ENCODE data around the gene GINM1.

DNA sequence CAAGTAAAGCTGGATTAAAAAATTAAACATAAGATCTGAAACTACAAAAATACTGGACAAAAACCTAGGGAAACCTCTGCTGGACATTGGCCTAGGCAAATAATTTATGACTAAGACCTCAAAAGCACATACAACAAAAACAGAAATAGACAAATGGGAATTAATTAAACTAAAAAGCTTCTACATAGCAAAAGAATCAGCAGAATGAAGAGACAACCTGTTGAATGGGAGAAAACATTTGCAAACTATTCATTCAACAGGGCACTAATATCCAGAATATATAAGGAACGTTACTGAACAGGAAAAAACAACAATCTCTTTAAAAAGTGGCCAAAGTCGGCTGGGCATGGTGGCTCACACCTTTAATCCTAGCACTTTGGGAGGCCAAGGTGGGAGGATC is 6.8 kb upstream of the GINM1 start:
- TF ChIP-seq, protein P1, sequence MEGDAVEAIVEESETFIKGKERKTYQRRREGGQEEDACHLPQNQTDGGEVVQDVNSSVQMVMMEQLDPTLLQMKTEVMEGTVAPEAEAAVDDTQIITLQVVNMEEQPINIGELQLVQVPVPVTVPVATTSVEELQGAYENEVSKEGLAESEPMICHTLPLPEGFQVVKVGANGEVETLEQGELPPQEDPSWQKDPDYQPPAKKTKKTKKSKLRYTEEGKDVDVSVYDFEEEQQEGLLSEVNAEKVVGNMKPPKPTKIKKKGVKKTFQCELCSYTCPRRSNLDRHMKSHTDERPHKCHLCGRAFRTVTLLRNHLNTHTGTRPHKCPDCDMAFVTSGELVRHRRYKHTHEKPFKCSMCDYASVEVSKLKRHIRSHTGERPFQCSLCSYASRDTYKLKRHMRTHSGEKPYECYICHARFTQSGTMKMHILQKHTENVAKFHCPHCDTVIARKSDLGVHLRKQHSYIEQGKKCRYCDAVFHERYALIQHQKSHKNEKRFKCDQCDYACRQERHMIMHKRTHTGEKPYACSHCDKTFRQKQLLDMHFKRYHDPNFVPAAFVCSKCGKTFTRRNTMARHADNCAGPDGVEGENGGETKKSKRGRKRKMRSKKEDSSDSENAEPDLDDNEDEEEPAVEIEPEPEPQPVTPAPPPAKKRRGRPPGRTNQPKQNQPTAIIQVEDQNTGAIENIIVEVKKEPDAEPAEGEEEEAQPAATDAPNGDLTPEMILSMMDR (tag by site-specific recombination; IDR thresholded peaks at IDR 0.05), result no peak
- TF ChIP-seq SP2 (tag by site-specific recombination; IDR thresholded peaks at IDR 0.05) (no peak), ZNF776 (tag by site-specific recombination; IDR thresholded peaks at IDR 0.05; ENCODE audit: borderline replicate concordance) (no peak), ZBTB7A (tag by site-specific recombination; IDR thresholded peaks at IDR 0.05; ENCODE audit: low read depth) (no peak), ZNF596 (tag by site-specific recombination; IDR thresholded peaks at IDR 0.05) (no peak), GFI1B (tag by site-specific recombination; IDR thresholded peaks at IDR 0.05) (no peak)
- TF ChIP-seq, protein P2, sequence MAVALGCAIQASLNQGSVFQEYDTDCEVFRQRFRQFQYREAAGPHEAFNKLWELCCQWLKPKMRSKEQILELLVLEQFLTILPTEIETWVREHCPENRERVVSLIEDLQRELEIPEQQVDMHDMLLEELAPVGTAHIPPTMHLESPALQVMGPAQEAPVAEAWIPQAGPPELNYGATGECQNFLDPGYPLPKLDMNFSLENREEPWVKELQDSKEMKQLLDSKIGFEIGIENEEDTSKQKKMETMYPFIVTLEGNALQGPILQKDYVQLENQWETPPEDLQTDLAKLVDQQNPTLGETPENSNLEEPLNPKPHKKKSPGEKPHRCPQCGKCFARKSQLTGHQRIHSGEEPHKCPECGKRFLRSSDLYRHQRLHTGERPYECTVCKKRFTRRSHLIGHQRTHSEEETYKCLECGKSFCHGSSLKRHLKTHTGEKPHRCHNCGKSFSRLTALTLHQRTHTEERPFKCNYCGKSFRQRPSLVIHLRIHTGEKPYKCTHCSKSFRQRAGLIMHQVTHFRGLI (tag by site-specific recombination; IDR thresholded peaks at IDR 0.05), result no peak
- TF ChIP-seq, protein P3, sequence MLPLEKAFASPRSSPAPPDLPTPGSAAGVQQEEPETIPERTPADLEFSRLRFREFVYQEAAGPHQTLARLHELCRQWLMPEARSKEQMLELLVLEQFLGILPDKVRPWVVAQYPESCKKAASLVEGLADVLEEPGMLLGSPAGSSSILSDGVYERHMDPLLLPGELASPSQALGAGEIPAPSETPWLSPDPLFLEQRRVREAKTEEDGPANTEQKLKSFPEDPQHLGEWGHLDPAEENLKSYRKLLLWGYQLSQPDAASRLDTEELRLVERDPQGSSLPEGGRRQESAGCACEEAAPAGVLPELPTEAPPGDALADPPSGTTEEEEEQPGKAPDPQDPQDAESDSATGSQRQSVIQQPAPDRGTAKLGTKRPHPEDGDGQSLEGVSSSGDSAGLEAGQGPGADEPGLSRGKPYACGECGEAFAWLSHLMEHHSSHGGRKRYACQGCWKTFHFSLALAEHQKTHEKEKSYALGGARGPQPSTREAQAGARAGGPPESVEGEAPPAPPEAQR (tag by site-specific recombination; IDR thresholded peaks at IDR 0.05), result no peak
